Caco-2 (cell line): ENCODE results near the gene SLC25A26. TPM values are rescaled to one million over a fixed set of nuclear protein-coding genes. Genes with fewer than 3 reads are reported as not detected.

Experiments used
- BruUV-seq: library from RNA; stranded (reverse); fragments of 400-500 nt; replicated peaks from 2 replicates; lab custom pipeline; 2021; lab: Mats Ljungman, UMichigan
- CTCF ChIA-PET: fragments of 300-600 bp; sonication (Branson Sonifier 250); formaldehyde crosslinking; loops from one replicate; lab custom pipeline; 2022; ENCODE audit warnings: antibody characterized with exemption; lab: Charles Lee
- POLR2A ChIA-PET: fragments of 300-600 bp; sonication (Branson Sonifier 250); formaldehyde crosslinking; loops from one replicate; lab custom pipeline; 2022; ENCODE audit warnings: antibody characterized with exemption; lab: Charles Lee
- DNase-seq, 2 experiments: peaks; one replicate each; pipeline versions ENCODE4 v3.0.0 to v3.0.0-alpha.2; 2020 to 2022
- H3K27me3 ChIP-seq: replicated peaks from 2 replicates; pipeline ENCODE4 v1.6.0; 2011; ENCODE audit warnings: low read length; ENCODE audit not compliant: control insufficient read depth, insufficient read depth
- H3K36me3 ChIP-seq: 2 replicates; pipeline ENCODE4 v1.5.1; 2011; ENCODE audit warnings: low read length; ENCODE audit not compliant: control insufficient read depth, insufficient read depth
- H3K4me1 ChIP-seq: fragments of 250-450 bp; sonication (Bioruptor Pico); 2 replicates; pipeline ENCODE4 v1.5.1; 2020; ENCODE audit warnings: mild to moderate bottlenecking
- H3K4me3 ChIP-seq: 2 replicates; pipeline ENCODE4 v1.5.1; 2011; ENCODE audit warnings: low read depth, mild to moderate bottlenecking, control low read depth, low read length
- H3K9me3 ChIP-seq: fragments of 250-450 bp; sonication (Bioruptor Pico); 2 replicates; pipeline ENCODE4 v1.5.1; 2020; ENCODE audit warnings: mild to moderate bottlenecking, moderate library complexity
- H3K27ac Mint-ChIP-seq: one replicate; pipeline ENCODE4 v1.8.0; 2022; ENCODE audit warnings: mixed read lengths; ENCODE audit not compliant: unreplicated experiment
- H3K27me3 Mint-ChIP-seq: one replicate; pipeline ENCODE4 v1.8.0; 2022; ENCODE audit warnings: mixed read lengths; ENCODE audit not compliant: insufficient read depth, unreplicated experiment
- H3K36me3 Mint-ChIP-seq: one replicate; pipeline ENCODE4 v1.8.0; 2022; ENCODE audit warnings: mild to moderate bottlenecking, mixed read lengths; ENCODE audit not compliant: insufficient read depth, unreplicated experiment
- H3K4me1 Mint-ChIP-seq: one replicate; pipeline ENCODE4 v1.8.0; 2022; ENCODE audit warnings: low read depth, mixed read lengths; ENCODE audit not compliant: unreplicated experiment
- H3K4me3 Mint-ChIP-seq: one replicate; pipeline ENCODE4 v1.8.0; 2022; ENCODE audit warnings: mild to moderate bottlenecking, moderate library complexity, mixed read lengths; ENCODE audit not compliant: unreplicated experiment
- H3K9me3 Mint-ChIP-seq: one replicate; pipeline ENCODE4 v1.8.0; 2022; ENCODE audit warnings: mixed read lengths; ENCODE audit not compliant: unreplicated experiment
- intact Hi-C: fragments of 100-400 bp; cut with micrococcal nuclease; formaldehyde crosslinking; loops from one replicate; pipeline ENCODE4 v1.10.0; 2022; ENCODE audit not compliant: unreplicated experiment
- total RNA-seq: library from RNA; stranded (reverse); gene quantifications from 2 replicates; pipeline ENCODE4 v1.2.3, GENCODE V29; 2022
- TF ChIP-seq, protein P1 (sequence below), 2 experiments: fragments of 200-600 bp in 1 of 2; IDR thresholded peaks; 1 replicate in 1 of 2; 2 replicates in 1 of 2; pipeline versions ENCODE4 v1.5.1 to v1.8.0; 2011 to 2022; ENCODE audit warnings: antibody characterized with exemption in 1 of 2, control low read depth in 1 of 2, inconsistent platforms in 1 of 2, low read depth in 1 of 2, low read length in 1 of 2, mild to moderate bottlenecking in 1 of 2, moderate library complexity in 1 of 2; ENCODE audit not compliant: insufficient read depth in 1 of 2, severe bottlenecking in 1 of 2, unreplicated experiment in 1 of 2

The SLC25A26 gene
- total RNA-seq, 1 experiment from 2014 or later = 25.4 TPM

DNA sequence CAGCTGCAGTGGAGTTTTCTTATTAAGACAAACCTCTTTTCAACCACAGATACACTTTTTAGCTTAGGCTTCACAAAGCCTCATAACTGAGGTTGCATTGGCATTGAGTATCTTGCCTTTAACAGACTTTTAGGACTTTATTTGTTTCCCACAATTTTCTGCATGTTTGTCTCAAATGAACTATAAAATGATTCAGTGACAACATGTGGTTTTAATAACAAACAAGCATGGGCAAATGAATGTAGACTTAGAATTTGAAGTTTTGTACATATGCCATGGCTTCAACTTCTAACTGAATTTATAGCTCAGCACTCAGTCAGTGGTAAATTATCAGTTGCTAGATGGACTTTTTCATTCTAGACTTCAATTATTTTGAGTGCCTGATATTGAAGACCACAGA is 101.6 kb downstream of the SLC25A26 start:
- POLR2A ChIA-PET = no interaction called here
- H3K4me1 ChIP-seq = peaks cover 10% of the 10 kb centered on the region; the same call in 1 of the 2 replicates

DNA sequence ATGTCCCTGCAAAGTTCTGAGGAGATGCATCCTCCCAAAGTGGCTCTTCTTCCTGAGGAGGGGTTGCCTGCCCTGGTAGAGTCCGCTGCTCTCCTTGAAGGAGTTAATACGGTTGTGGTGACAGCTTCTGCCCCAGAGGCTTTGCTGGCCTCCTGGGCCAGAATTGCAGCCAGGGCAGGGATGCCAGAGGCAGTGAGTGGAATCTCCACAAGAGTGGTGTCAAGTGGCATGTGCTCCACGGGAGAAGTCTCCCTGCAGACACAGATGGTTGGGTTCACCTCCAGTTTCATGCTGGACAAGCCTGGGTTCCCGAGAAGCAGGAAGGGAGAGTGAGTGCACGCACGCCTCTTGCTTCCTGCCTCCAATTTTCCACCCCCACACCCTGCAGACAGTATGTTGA is 105.5 kb downstream of the SLC25A26 start:
- TF ChIP-seq, protein P1, sequence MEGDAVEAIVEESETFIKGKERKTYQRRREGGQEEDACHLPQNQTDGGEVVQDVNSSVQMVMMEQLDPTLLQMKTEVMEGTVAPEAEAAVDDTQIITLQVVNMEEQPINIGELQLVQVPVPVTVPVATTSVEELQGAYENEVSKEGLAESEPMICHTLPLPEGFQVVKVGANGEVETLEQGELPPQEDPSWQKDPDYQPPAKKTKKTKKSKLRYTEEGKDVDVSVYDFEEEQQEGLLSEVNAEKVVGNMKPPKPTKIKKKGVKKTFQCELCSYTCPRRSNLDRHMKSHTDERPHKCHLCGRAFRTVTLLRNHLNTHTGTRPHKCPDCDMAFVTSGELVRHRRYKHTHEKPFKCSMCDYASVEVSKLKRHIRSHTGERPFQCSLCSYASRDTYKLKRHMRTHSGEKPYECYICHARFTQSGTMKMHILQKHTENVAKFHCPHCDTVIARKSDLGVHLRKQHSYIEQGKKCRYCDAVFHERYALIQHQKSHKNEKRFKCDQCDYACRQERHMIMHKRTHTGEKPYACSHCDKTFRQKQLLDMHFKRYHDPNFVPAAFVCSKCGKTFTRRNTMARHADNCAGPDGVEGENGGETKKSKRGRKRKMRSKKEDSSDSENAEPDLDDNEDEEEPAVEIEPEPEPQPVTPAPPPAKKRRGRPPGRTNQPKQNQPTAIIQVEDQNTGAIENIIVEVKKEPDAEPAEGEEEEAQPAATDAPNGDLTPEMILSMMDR (IDR thresholded peaks at IDR 0.05; ENCODE audit: insufficient read depth in 1 of 2, low read depth in 1 of 2, low read length in 1 of 2, severe bottlenecking in 1 of 2, unreplicated experiment in 1 of 2) = no peak
- H3K9me3 Mint-ChIP-seq = peaks cover 9% of the 10 kb centered on the region
- intact Hi-C loops = no loop called here
- no peaks in the 10 kb centered on the region for H3K36me3 Mint-ChIP-seq
- ChIA-PET POLR2A (no interaction called here), CTCF (no interaction called here)
- DNase-seq = no peak
- no peaks in the 10 kb centered on the region for H3K36me3 ChIP-seq
- H3K4me3 ChIP-seq = no peak overlapping the region
- no peak overlapping the region for H3K27ac Mint-ChIP-seq
- H3K27me3 Mint-ChIP-seq = no peaks in the 10 kb centered on the region
- H3K9me3 ChIP-seq = no peaks in the 10 kb centered on the region
- BruUV-seq = no TSS peak
- H3K27me3 ChIP-seq = no peaks in the 10 kb centered on the region
- H3K4me3 Mint-ChIP-seq = no peak overlapping the region
- H3K4me1 ChIP-seq = peaks cover 10% of the 10 kb centered on the region; the same call in 1 of the 2 replicates
- H3K4me1 Mint-ChIP-seq = peaks cover 11% of the 10 kb centered on the region

More for the DNA sequence above, 101.6 kb downstream of the SLC25A26 start:
- CTCF ChIA-PET = interaction anchor here (0.7 kb wide), 1 partner anchor 86 kb away, joined by 4 read pairs; no protein-coding TSS in a partner anchor
- Mint-ChIP-seq H3K4me3 (no peak overlapping the region), H3K27me3 (no peaks in the 10 kb centered on the region), H3K9me3 (peaks cover 9% of the 10 kb centered on the region), H3K27ac (no peak overlapping the region), H3K36me3 (no peaks in the 10 kb centered on the region), H3K4me1 (peaks cover 11% of the 10 kb centered on the region)
- H3K9me3 ChIP-seq = no peaks in the 10 kb centered on the region
- intact Hi-C loops = no loop called here
- no TSS peak for BruUV-seq
- H3K27me3 ChIP-seq = no peaks in the 10 kb centered on the region
- TF ChIP-seq, protein P1 (IDR thresholded peaks at IDR 0.05; ENCODE audit: insufficient read depth in 1 of 2, low read depth in 1 of 2, low read length in 1 of 2, severe bottlenecking in 1 of 2, unreplicated experiment in 1 of 2) = no peak
- DNase-seq = no peak
- no peak overlapping the region for H3K4me3 ChIP-seq
- no peaks in the 10 kb centered on the region for H3K36me3 ChIP-seq

- H3K36me3 Mint-ChIP-seq = no peaks in the 10 kb centered on the region
- Histone ChIP-seq H3K27me3 (no peaks in the 10 kb centered on the region), H3K36me3 (no peaks in the 10 kb centered on the region), H3K4me3 (no peak overlapping the region), H3K4me1 (no peaks in the 10 kb centered on the region), H3K9me3 (no peaks in the 10 kb centered on the region)
- no peaks in the 10 kb centered on the region for H3K27me3 Mint-ChIP-seq
- no peak overlapping the region for H3K4me3 Mint-ChIP-seq
- intact Hi-C loops = no loop called here
- ChIA-PET POLR2A (no interaction called here), CTCF (no interaction called here)
- TF ChIP-seq, protein P1 (IDR thresholded peaks at IDR 0.05; ENCODE audit: insufficient read depth in 1 of 2, low read depth in 1 of 2, low read length in 1 of 2, severe bottlenecking in 1 of 2, unreplicated experiment in 1 of 2) = no peak
- DNase-seq = no peak
- H3K9me3 Mint-ChIP-seq = no peaks in the 10 kb centered on the region
- no peaks in the 10 kb centered on the region for H3K4me1 Mint-ChIP-seq
- H3K27ac Mint-ChIP-seq = no peak overlapping the region
- no TSS peak for BruUV-seq
Observed at GRCh38 chr3:66335671-66336070, 114.9 kb downstream of the SLC25A26 start.
